Activated T-cell treated with anti-CD3 and anti-CD28 coated beads, Interleukin-2, amount 50 U/mL, for 72 hours (primary cell): Measurements from ENCODE around the gene SYMPK. TPM values are rescaled to one million over a fixed set of nuclear protein-coding genes. Genes with fewer than 3 reads are reported as not detected.

Source experiments
- ATAC-seq, 2 donors: fragments of 150-1000 bp; cut with Tn5 transposase; replicated peaks in 1 of 2; 2 replicates each; pipeline ENCODE4 v1.10.0; 2021; ENCODE audit warnings: moderate library complexity in 2 of 2, mild to moderate bottlenecking in 1 of 2
- DNase-seq, 2 donors: peaks; one replicate each; pipeline ENCODE4 v3.0.0; 2021 to 2022; ENCODE audit warnings: mixed read lengths in 1 of 2
- H3K27ac Mint-ChIP-seq: one replicate; pipeline ENCODE4 v1.8.0; 2022; ENCODE audit warnings: mild to moderate bottlenecking, moderate library complexity, mixed read lengths
- H3K27me3 Mint-ChIP-seq: one replicate; pipeline ENCODE4 v1.8.0; 2022; ENCODE audit warnings: low read depth, mixed read lengths
- H3K36me3 Mint-ChIP-seq, 2 donors: one replicate each; pipeline ENCODE4 v1.8.0; 2022; ENCODE audit warnings: mixed read lengths in 2 of 2, mild to moderate bottlenecking in 1 of 2; ENCODE audit not compliant: insufficient read depth in 2 of 2
- H3K4me1 Mint-ChIP-seq: one replicate; pipeline ENCODE4 v1.8.0; 2022; ENCODE audit warnings: low read depth, mixed read lengths
- H3K4me3 Mint-ChIP-seq, 2 donors: one replicate each; pipeline ENCODE4 v1.8.0; 2022; ENCODE audit warnings: mild to moderate bottlenecking in 2 of 2, mixed read lengths in 2 of 2, moderate library complexity in 2 of 2
- H3K9me3 Mint-ChIP-seq, 2 donors: one replicate each; pipeline ENCODE4 v1.8.0; 2022; ENCODE audit warnings: mixed read lengths in 2 of 2
- total RNA-seq, 2 donors: library from RNA; stranded (reverse); gene quantifications; one replicate each; pipeline ENCODE4 v1.2.3, GENCODE V29; 2022

Gene SYMPK
- total RNA-seq, 2 donors from 2014 or later: 95.5 to 112 TPM

DNA sequence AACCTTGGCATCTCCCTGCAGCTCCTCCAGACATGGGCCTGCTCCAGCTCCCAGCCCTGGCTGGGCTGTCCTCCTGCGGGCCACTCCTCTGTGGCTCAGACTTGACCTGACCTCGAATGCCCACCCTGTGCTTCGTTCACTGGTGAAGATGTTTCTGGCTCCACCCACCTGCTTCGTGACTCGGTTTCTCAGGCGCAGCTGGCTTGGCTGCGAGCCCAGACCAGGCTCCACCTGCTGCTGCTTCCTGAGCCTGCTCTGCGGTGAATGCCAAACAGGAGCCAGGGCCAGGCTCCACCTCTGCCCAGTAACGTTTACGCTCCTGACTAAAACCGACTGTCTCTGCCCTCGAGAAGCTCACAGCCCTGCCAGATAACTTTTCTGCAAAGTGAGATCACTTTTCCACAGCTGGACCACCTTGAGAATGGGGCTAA lies 38.9 kb downstream of the SYMPK start:
- H3K4me1 Mint-ChIP-seq: peaks cover 4% of the 10 kb centered on the region
- DNase-seq (no peak), ATAC-seq (no peak)
- peaks cover 10 to 15% of the 10 kb centered on the region in 2 donors for H3K36me3 Mint-ChIP-seq
- H3K27me3 Mint-ChIP-seq: no peaks in the 10 kb centered on the region
- no peaks in the 10 kb centered on the region for H3K9me3 Mint-ChIP-seq
- no peak overlapping the region for H3K27ac Mint-ChIP-seq
- H3K4me3 Mint-ChIP-seq: no peak overlapping the region

GRCh38 chr19:45823182-45823581 lies 39.8 kb downstream of the SYMPK start:
- no peak for DNase-seq
- no peak for ATAC-seq
- Mint-ChIP-seq H3K36me3 (peaks cover 5 to 11% of the 10 kb centered on the region in 2 donors), H3K4me1 (peaks cover 4% of the 10 kb centered on the region), H3K4me3 (no peak overlapping the region), H3K9me3 (no peaks in the 10 kb centered on the region), H3K27me3 (no peaks in the 10 kb centered on the region), H3K27ac (no peak overlapping the region)

DNA sequence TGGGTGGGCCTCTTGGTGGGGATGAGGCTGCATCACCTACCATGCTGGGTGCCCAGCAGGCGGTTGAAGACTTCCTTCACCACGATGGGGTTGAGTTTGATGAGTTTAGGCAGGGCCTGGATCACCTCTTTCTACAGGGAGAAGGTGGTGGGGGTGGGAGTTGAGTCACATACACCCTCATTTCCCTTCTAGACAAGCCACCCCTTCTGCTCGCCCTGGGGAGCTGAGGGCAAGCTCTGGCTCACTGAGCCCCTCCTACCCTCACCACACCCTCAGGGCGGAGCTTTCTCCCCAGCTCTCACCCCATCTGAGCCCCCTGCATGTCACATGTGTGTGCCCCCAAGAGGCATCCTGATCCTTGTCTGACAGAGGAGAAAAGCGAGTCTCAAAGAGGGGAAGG lies 40.2 kb downstream of the SYMPK start:
- Mint-ChIP-seq H3K4me3 (no peak overlapping the region), H3K27me3 (no peaks in the 10 kb centered on the region), H3K36me3 (peaks cover 3 to 11% of the 10 kb centered on the region in 2 donors), H3K9me3 (no peaks in the 10 kb centered on the region), H3K27ac (no peak overlapping the region), H3K4me1 (peaks cover 4% of the 10 kb centered on the region)
- ATAC-seq (no peak), DNase-seq (no peak)

DNA sequence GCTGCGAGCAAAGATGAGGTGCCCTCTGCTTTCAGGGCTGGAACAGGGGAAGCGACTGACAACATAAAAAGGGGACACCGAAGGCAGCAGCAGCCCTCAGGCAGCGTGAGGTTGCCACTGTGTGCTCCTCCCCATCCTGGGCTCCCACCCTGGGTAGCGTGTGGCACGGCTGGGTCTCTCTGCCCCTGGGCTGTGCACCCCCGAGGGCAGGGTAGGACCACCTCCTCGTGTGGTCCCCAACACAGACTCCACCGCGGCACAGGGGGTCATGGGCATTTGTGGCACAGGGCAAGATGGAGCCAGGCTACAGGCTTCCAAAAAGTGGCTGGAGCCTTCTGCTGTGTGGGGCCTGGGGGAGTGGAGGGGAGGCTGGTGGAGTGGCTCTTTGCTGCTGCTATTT lies 41.4 kb downstream of the SYMPK start:
- Mint-ChIP-seq H3K4me1 (peaks cover 6% of the 10 kb centered on the region), H3K9me3 (no peaks in the 10 kb centered on the region), H3K27me3 (no peaks in the 10 kb centered on the region), H3K4me3 (no peak overlapping the region), H3K27ac (no peak overlapping the region), H3K36me3 (peaks cover 3 to 11% of the 10 kb centered on the region in 2 donors)
- DNase-seq (no peak), ATAC-seq (no peak)

- no peak for DNase-seq
- H3K4me3 Mint-ChIP-seq: no peak overlapping the region
- no peaks in the 10 kb centered on the region for H3K27me3 Mint-ChIP-seq
- no peaks in the 10 kb centered on the region for H3K9me3 Mint-ChIP-seq
- peaks cover 6% of the 10 kb centered on the region for H3K4me1 Mint-ChIP-seq
- H3K36me3 Mint-ChIP-seq: peaks cover 3 to 11% of the 10 kb centered on the region in 2 donors
- no peak overlapping the region for H3K27ac Mint-ChIP-seq
- no peak for ATAC-seq
Observed at GRCh38 chr19:45821103-45821521, 41.8 kb downstream of the SYMPK start.

- ATAC-seq (no peak), DNase-seq (no peak)
- peaks cover 6% of the 10 kb centered on the region for H3K4me1 Mint-ChIP-seq
- H3K4me3 Mint-ChIP-seq: no peak overlapping the region
- H3K9me3 Mint-ChIP-seq: no peaks in the 10 kb centered on the region
- H3K36me3 Mint-ChIP-seq: peaks cover 3 to 9% of the 10 kb centered on the region in 2 donors
- H3K27ac Mint-ChIP-seq: no peak overlapping the region
- no peaks in the 10 kb centered on the region for H3K27me3 Mint-ChIP-seq
Observed at GRCh38 chr19:45820413-45821102, 42.4 kb downstream of the SYMPK start.

GRCh38 chr19:45819769-45820168 lies 43.2 kb downstream of the SYMPK start:
- Mint-ChIP-seq H3K4me1 (peaks cover 6% of the 10 kb centered on the region), H3K36me3 (peaks cover 3 to 7% of the 10 kb centered on the region in 2 donors)

DNA sequence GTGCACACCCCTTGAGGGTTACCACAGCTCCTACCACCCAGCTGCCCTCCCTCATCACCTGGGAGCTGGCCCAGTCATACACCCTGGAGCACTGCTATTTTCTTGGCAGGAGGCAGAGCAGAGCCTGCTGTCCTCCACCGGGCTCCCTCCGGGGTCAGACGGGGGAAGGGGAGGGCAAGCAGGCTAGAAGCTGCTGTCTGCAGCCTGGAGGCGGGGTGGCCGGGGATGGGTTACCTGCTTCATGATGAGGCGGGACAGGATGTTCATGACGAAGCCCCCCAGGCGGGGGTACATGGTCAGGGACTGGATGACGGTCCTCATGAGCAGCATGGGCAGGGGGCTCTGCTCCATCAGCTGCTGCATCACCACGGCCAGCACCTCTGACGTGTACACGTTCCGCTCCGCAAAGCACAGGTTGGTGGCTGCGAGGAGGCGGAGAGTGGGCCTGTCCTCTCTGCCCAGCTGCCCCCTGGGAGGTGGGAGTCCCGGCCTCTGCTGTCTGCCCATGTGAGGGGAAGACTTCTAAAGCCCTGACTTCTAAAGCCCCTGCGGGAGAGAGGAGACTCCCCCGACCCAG lies 45.1 kb downstream of the SYMPK start:
- no peak for DNase-seq
- no peaks in the 10 kb centered on the region for H3K36me3 Mint-ChIP-seq
- H3K4me3 Mint-ChIP-seq: no peak overlapping the region
- H3K9me3 Mint-ChIP-seq: no peaks in the 10 kb centered on the region
- H3K27me3 Mint-ChIP-seq: no peaks in the 10 kb centered on the region
- peaks cover 6% of the 10 kb centered on the region for H3K4me1 Mint-ChIP-seq
- ATAC-seq: peak; percentile 5 to 8
- no peak overlapping the region for H3K27ac Mint-ChIP-seq

More at GRCh38 chr19:45819769-45820168, 43.2 kb downstream of the SYMPK start:
- Mint-ChIP-seq H3K27me3 (no peaks in the 10 kb centered on the region), H3K27ac (no peak overlapping the region), H3K9me3 (no peaks in the 10 kb centered on the region), H3K4me3 (no peak overlapping the region)
- ATAC-seq (no peak), DNase-seq (no peak)

GRCh38 chr19:45817010-45817724 lies 45.8 kb downstream of the SYMPK start:
- Mint-ChIP-seq H3K9me3 (no peaks in the 10 kb centered on the region), H3K27ac (peak overlapping the region; percentile 46), H3K27me3 (no peaks in the 10 kb centered on the region), H3K36me3 (no peaks in the 10 kb centered on the region), H3K4me3 (no peak overlapping the region), H3K4me1 (peaks cover 6% of the 10 kb centered on the region)
- DNase-seq (peak; percentile 97), ATAC-seq (peak; percentile 95)

DNA sequence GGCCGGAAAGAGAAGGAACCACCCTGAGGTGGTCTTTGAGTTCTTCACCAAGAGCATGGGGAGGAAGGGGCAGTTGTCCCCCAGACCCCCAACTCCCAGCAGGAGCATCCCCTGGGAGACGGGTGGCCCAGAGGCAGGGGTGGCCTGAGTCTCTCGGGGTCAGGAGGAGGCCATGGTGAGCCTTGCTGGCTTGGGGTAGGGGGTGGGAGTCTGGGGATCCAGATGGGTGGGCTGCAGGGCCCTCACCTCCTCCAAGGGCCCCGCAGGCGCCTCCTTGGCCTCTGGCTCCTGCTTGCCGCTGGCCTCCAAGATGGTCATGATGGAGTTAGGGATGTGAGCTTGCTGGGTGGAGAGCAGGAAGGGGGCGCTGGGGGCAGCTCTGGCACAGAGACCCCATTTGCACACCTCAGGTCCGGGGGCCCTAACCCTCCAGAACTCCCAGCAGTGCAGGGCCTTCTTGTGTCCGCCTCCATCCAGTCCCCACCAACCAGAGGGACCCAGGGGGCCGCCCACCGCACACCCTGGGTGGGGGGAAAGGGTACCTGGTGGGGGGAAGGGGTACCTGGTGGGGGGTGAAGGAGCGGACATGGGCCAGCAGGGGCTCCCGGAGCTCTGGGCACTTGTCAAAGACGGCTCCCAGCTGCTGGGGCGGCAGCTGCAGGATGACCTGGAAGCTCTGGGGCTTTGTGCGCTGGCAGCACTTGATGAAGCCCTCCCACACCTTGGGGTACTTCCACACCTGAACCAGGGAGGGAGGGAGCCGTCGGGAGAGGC lies 46.5 kb downstream of the SYMPK start:
- Mint-ChIP-seq H3K27ac (no peak overlapping the region), H3K4me1 (peaks cover 6% of the 10 kb centered on the region), H3K9me3 (no peaks in the 10 kb centered on the region), H3K4me3 (no peak overlapping the region), H3K36me3 (no peaks in the 10 kb centered on the region), H3K27me3 (no peaks in the 10 kb centered on the region)
- DNase-seq: no peak
- ATAC-seq: no peak

- no peak overlapping the region for H3K4me3 Mint-ChIP-seq
- H3K9me3 Mint-ChIP-seq: no peaks in the 10 kb centered on the region
- no peak for ATAC-seq
Observed at GRCh38 chr19:45815481-45816216, 47.3 kb downstream of the SYMPK start.

GRCh38 chr19:45814851-45815480 lies 48.0 kb downstream of the SYMPK start, which contains the start of gene RSPH6A:
TSS of gene RSPH6A (minus strand) at chr19:45815308. CDS start at chr19:45815176, 132 bp downstream.
- H3K4me3 Mint-ChIP-seq: no peak within 1 kb of the TSS
- no peaks in the 10 kb centered on the region for H3K9me3 Mint-ChIP-seq
- H3K36me3 Mint-ChIP-seq: no peaks in the 10 kb centered on the region
- no peak for DNase-seq
- no peaks in the 10 kb centered on the region for H3K27me3 Mint-ChIP-seq
- H3K27ac Mint-ChIP-seq: no peak within 1 kb of the TSS
- no peak for ATAC-seq
- peaks cover 6% of the 10 kb centered on the region for H3K4me1 Mint-ChIP-seq

More at GRCh38 chr19:45815481-45816216, 47.3 kb downstream of the SYMPK start:
- no peak for DNase-seq
- H3K4me1 Mint-ChIP-seq: peaks cover 6% of the 10 kb centered on the region
- no peak overlapping the region for H3K27ac Mint-ChIP-seq
- no peaks in the 10 kb centered on the region for H3K27me3 Mint-ChIP-seq
- H3K36me3 Mint-ChIP-seq: no peaks in the 10 kb centered on the region
